Coronary artery (tissue), 2 donors: ENCODE results near the gene SLC38A4.

Experiments used
- DNase-seq: peaks from one replicate; pipeline ENCODE4 v3.0.0-alpha.2; 2017; ENCODE audit warnings: low spot score
- H3K27ac ChIP-seq, 2 donors: fragments of 200-600 bp; sonication (generic); one replicate each; pipeline ENCODE4 v1.5.1; 2016 to 2019
- H3K4me3 ChIP-seq: fragments of 200-600 bp; sonication (generic); 2 replicates; pipeline ENCODE4 v1.5.1; 2016; ENCODE audit warnings: mild to moderate bottlenecking, moderate library complexity
- CTCF ChIP-seq: fragments of 200-600 bp; sonication (generic); IDR thresholded peaks from one replicate; pipeline ENCODE4 v1.5.1; 2019; ENCODE audit warnings: antibody characterized with exemption

The SLC38A4 gene

GRCh38 chr12:46770501-46771183, 55.2 kb downstream of the SLC38A4 start:
- Histone ChIP-seq H3K4me3 (no peak overlapping the region), H3K27ac (no peak overlapping the region)
- DNase-seq: no peak
- TF ChIP-seq CTCF: no peak

- H3K4me3 ChIP-seq: no peak overlapping the region
- DNase-seq: no peak
- no peak overlapping the region for H3K27ac ChIP-seq
- TF ChIP-seq CTCF: no peak
These were observed 61.8 kb downstream of the SLC38A4 start for GRCh38 chr12:46764005-46764404.

GRCh38 chr12:46763230-46763629, 62.6 kb downstream of the SLC38A4 start:
- Histone ChIP-seq H3K27ac (no peak overlapping the region), H3K4me3 (no peak overlapping the region)
- DNase-seq: no peak
- TF ChIP-seq CTCF: no peak

- Histone ChIP-seq H3K27ac (no peak overlapping the region), H3K4me3 (no peak overlapping the region)
- TF ChIP-seq CTCF: no peak
- DNase-seq: no peak
These were observed 71.2 kb downstream of the SLC38A4 start for GRCh38 chr12:46754550-46754949.

- H3K4me3 ChIP-seq: no peak overlapping the region
- no peak for DNase-seq
- TF ChIP-seq CTCF: no peak
- H3K27ac ChIP-seq: no peak overlapping the region
These were observed 73.4 kb downstream of the SLC38A4 start for GRCh38 chr12:46752396-46752795.

GRCh38 chr12:46751173-46751572, 74.6 kb downstream of the SLC38A4 start:
- no peak overlapping the region for H3K27ac ChIP-seq
- no peak for DNase-seq
- H3K4me3 ChIP-seq: no peak overlapping the region
- TF ChIP-seq CTCF: no peak

- H3K4me3 ChIP-seq: no peak overlapping the region
- no peak for TF ChIP-seq CTCF
- H3K27ac ChIP-seq: no peak overlapping the region
- DNase-seq: no peak
These were observed 76.5 kb downstream of the SLC38A4 start for GRCh38 chr12:46749322-46749721.
